ENCODE measurements around the gene TSPAN32.

GRCh38 chr11:2309251-2310072 lies 7.6 kb downstream of the TSPAN32 start:
- no peak for TF ChIP-seq CTCF (IDR thresholded peaks at IDR 0.05)
- no peak for TF ChIP-seq ZFX (IDR thresholded peaks at IDR 0.05; ENCODE audit: borderline replicate concordance)
